NCI-H1092 (cell line): ENCODE data around the gene MAML3.

Source experiments
- DNase-seq: peaks from one replicate; lab custom pipeline; 2025; lab: John Stamatoyannopoulos, UW

MAML3 gene

DNA sequence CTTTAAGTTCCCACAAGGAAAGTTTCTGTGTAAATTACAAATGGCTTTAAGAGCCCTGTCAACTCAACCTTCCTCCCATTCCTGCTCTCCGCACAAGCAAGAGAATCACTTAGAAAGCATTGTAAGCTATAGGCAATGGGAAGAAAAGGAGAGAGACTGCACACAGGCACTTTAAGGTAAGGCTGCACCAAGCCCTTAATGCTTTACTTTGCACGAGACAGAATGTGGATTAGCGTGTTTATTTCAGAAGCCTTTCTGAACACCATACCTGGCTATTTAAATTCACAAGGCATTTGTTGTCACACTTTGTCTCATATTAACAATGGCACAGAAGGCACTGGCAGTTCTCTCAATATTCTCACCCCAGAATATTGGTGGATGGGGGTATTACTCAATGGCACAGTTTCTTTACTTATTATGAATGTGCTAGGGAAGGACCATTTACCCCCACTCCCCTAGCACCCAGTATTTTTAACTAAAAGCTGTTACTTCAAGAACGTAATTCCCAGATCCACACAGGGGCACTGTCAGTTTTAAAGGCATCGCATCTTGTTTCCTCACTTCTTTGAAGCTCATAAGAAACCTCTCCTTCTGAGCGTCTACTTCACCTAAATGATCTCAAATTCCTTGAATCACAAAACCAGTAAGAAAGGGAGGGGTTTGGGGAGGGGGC, 150.0 kb downstream of the MAML3 start:
- no peak for DNase-seq

DNA sequence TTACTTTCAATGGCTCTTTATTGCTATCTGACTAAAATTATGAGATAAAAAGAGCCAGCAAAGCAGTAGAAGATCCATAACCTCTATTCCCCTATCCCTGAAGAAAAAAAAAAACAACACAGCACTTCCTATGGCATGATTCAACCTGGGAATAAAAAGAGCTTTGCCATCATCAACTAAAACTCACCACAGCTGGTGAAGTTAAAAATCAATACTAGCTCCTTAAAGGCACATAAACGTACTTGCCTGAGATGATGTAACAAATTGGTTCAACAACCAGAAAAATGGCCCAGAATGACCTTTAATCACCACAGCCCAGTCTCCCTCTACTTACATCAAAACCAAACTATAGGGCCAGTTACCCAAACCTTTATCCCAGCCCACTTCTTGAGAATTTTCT, 153.8 kb downstream of the MAML3 start:
- DNase-seq: no peak

DNA sequence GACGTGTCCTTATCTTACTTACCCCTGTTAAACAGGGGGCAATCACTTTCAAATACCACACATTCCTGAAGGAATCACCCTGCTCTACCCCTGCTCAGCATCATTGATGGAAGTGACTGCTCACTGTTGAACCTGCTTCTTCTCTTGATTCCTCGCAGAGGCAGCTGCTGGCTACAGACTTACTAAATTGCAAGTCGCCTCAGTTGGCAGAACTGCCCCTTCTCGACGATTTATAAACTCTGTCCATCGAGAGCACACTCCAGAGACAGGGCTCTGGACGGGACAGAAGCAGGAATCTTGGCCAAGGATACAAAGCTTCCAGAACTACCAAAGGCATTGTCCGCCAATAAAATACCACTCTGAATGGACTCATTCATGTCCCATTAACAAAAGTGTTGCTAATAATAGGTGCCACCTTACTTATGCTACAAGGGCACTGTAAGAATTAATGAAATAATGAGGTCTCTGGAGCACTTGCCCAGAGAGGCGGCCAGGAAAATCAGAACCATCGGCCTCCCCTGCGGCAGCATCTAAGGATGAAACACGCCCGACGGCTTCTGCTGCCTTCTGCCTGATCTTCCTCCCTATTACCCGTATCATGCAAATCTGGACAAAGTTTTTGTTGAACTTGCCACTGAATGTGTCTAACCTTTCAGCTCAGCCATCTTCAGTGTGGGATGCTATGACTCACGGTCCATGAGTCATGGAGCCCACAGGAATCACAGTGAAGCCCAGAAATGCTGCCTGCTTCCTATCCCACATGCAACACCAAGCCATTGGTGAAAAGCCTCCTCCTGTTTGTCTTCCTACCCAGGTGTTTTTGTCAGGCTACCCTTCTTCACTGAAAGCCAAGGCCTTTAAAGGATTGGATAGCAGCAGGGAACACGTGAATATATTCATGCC, 164.9 kb downstream of the MAML3 start:
- DNase-seq: no peak

GRCh38 chr4:139987502-139987850, 166.5 kb downstream of the MAML3 start:
- DNase-seq: no peak

- DNase-seq: peak; percentile 72
Observed at GRCh38 chr4:139986689-139987501, 167.1 kb downstream of the MAML3 start.

DNA sequence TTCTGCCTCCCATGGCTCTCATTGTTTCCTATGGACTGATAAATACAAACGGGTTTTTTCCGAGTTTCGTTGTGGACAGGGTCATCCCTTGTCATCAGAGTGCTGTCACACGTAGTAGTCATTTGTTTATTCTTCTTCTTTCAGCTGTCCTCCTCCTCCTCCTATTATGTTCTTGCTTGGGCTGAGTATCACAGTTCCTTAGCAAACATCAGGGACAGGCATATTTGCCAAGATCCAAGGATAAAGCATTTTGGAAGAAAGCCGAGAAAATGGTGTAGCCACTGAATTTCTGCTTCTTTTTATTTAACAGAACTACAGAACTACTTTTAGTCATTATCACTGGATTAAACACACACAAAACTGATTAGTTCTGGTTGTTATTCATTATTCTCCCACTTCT, 167.9 kb downstream of the MAML3 start:
- DNase-seq: no peak

DNA sequence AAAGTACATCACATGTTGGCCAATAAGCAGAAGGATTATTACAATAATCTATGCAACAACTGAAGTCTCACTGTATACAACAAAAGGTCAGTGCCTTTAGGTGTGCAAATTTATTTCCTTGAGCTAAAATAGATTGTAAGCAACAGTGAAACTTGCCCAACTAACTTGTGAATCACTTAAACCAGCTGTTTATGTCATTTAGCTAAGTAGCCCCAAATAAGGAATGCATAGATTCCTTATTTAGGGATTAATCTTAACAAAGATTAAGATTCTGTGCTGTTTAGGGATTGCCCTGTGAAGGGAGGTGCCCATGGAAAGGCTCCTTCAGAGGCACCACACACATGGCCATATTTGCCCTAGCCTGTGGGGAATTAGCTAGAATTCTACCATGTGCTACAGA, 168.6 kb downstream of the MAML3 start:
- DNase-seq: no peak

- DNase-seq: no peak
Observed at GRCh38 chr4:139984471-139984870, 169.5 kb downstream of the MAML3 start.

DNA sequence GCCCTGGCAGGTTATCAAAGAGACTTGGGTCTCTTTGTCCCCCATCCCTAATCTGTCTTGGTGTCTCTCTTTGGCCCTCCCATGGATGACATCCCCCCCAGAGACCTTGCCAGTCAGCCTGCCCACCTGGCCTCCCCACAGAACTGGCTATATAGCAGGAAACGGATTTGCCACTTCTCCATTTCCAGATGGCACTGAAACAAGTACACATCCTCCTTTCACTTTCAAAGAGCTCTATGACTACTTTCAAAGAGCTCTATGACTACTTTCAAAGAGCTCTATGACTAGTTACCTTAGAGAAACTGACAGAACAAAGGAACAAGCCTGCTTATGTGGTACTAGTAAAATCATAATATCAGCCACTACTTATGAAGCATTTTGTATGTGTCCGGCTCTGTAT, 175.3 kb downstream of the MAML3 start:
- no peak for DNase-seq

- DNase-seq: peak; percentile 23
Observed at GRCh38 chr4:139977838-139978609, 176.0 kb downstream of the MAML3 start.

DNA sequence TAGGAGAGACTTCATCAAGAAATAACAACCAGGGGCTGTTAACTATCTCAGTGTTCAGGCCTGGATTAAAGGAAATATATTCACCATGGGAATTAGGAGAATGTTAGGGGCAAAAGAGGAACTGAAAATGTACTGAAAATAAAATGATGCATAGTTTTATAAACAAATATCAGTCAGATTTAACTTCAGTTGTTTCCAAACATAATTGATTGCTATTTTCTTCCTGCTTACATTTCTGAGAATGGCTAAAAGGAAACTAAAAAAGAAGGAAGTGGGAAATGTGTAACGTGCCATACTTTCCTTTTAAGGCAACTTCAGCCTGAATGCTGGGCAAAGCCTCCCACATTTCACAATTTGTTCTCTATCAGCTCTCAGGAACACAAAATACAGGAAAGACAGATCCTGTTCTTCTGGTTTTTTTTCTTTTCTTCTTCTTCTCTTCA, 178.1 kb downstream of the MAML3 start:
- no peak for DNase-seq

- no peak for DNase-seq
Observed at GRCh38 chr4:139973616-139974015, 180.4 kb downstream of the MAML3 start.

DNA sequence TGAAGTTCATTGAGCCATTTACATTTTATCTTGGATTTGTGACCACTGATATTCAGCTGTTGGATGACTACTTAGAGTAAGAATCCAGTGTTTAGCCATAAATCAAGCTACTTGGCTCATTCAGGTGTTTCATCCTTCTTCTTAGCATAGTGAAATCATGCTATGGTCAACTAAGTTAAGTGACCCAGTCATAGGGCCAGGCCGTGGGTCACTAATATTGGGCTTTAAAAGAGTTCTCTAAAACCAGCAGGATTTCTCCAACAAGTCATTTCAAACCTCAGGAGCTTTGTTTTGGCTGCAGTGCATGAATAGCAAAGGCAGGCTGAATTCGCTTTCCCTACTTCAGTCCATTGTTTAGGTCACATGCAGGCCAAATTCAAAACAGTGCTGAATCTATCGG, 181.0 kb downstream of the MAML3 start:
- no peak for DNase-seq

DNA sequence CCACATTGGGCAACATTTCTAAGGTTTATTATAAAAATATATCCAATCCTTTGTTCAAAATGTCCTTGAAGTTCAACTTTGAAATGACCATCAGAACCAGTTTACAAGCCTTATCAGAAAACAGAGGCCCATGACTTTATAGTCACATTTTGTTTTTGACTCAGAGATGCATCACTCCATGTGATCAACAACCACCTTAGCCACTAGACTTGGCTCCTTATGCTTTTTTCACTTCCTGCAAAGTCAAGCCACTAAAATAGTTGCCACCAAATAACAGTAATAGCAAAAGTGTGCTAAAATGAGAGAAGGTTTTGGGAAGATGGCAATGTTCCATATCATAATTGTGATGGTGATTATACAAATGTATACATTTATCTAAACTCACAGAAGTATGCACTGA, 181.7 kb downstream of the MAML3 start:
- DNase-seq: no peak

DNA sequence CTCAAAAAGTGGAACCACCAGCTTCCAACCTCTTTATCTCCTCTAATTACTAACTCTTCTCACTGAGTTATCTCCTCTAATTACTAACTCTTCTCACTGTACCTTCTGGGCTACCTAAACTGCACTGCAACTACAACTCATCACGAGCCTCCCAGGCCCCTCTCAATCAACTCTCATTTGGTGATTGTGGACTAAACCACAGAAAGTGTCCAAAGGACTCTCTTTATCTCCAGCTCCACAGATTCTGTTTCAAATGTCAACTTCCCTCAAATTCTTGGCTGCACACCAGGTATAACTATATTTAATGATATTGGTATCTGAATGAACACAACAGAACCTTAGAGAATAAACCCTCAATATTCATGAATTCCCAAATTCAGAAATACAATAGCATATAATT, 182.9 kb downstream of the MAML3 start:
- no peak for DNase-seq

DNA sequence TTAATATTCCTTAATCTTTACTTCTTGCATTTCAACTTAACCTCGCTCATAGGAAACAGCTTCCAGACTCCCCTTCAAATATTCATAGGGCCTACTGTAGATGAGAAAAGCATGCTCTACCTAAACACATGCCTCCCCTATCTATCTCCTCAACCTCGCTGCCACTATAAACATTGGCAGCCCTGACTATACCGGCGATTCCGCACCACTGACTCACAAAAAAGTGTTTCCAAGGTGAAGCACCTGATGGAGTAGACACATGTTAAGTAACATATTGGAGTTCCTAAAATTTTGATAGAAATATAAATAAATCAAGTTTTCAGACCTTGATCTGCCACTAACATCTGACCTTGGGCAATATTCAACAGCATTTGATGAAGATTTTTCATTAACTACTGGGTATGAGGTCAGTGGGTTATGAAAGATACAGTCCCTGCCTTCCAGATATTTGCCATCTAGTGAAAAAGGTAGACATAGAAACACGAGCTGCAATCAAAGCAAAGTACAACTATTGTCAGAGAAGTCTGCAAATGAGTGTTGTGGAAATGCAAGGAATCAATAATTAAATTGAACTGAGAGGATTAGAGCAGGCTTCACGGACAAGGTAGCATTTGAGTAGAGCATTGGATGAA, 184.2 kb downstream of the MAML3 start:
- no peak for DNase-seq

GRCh38 chr4:139968831-139969230, 185.2 kb downstream of the MAML3 start:
- DNase-seq: no peak

- no peak for DNase-seq
Observed at GRCh38 chr4:139966383-139966782, 187.6 kb downstream of the MAML3 start.

DNA sequence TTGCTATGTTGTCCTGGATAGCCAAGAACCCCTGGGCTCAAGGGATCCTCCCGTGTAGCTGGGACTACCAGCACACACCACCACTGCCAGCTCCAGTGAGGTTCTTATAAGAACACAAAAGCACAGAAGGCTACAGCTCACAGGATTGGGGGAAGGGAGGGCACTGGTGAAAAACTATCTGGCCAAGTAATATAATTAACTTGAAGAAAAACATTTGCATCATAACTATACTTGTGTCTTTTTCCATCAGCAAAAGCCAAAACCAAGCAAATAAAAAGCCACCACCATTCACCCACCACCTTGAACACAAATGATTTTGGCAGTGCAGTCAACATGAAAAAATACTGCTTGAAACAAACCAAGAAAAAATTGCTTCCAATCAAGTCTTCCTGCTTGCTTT, 188.2 kb downstream of the MAML3 start:
- DNase-seq: no peak

DNA sequence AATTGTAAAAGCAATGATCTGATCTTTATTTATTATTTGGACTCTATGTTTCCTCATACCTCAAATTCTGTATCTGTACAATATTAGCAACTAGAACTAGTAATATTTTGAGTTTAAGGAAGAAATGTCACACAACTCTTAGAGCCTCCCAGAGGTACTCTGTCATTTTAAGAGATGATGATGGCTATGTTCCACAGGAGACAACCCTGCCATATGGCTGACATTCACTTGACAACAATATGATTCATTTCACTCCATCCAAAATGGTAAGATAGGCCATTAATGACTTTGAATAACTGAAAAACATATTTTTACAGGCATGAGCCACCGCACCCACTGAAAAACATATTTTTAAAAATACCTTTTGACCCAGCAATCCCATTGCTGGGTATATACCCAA, 190.3 kb downstream of the MAML3 start:
- DNase-seq: no peak

- no peak for DNase-seq
Observed at GRCh38 chr4:139962130-139962684, 191.8 kb downstream of the MAML3 start.
